Fibroblast of lung (primary cell): ENCODE data around the gene PKIB. TPM values are rescaled to one million over a fixed set of nuclear protein-coding genes. Genes with fewer than 3 reads are reported as not detected.
A peak's percentile ranks its signal among the peaks of the same experiment; 100 is the strongest.

ENCODE experiments used
- DNase-seq, 2 donors: peaks; one replicate each; pipeline versions ENCODE4 v3.0.0 to v3.0.0-alpha.2; 2010; ENCODE audit warnings: low read depth in 2 of 2
- H2AFZ ChIP-seq: 2 replicates; pipeline ENCODE4 v1.5.1; 2012; ENCODE audit warnings: low read length, control low read depth, inconsistent platforms
- H3K27ac ChIP-seq: 2 replicates; pipeline ENCODE4 v1.5.1; 2011; ENCODE audit warnings: low read length, control low read depth; ENCODE audit not compliant: insufficient read depth
- H3K27me3 ChIP-seq: 2 replicates; pipeline ENCODE4 v1.5.1; 2011; ENCODE audit warnings: mild to moderate bottlenecking, low read length; ENCODE audit not compliant: control insufficient read depth, insufficient read depth
- H3K36me3 ChIP-seq: 2 replicates; pipeline ENCODE4 v1.5.1; 2011; ENCODE audit warnings: low read length; ENCODE audit not compliant: control insufficient read depth, insufficient read depth
- H3K4me1 ChIP-seq: 2 replicates; pipeline ENCODE4 v1.5.1; 2011; ENCODE audit warnings: low read length; ENCODE audit not compliant: control insufficient read depth, insufficient read depth; ENCODE audit errors: extremely low read depth
- H3K4me2 ChIP-seq: 2 replicates; pipeline ENCODE4 v1.5.1; 2011; ENCODE audit warnings: low read length, control low read depth; ENCODE audit not compliant: insufficient read depth; ENCODE audit errors: extremely low read depth
- H3K4me3 ChIP-seq, 4 experiments: fragments of 200-600 bp in 1 of 4; sonication (generic) in 1 of 4; replicated peaks in 1 of 4; 2 replicates each; pipeline ENCODE4 v1.5.1; 2011 to 2016; ENCODE audit warnings: low read length in 4 of 4, low read depth in 3 of 4, mild to moderate bottlenecking in 3 of 4, control low read depth in 2 of 4, inconsistent platforms in 1 of 4, mixed read lengths in 1 of 4; ENCODE audit not compliant: insufficient read depth in 1 of 4; ENCODE audit errors: control extremely low read depth in 1 of 4
- H3K79me2 ChIP-seq: 2 replicates; pipeline ENCODE4 v1.5.1; 2012; ENCODE audit warnings: mild to moderate bottlenecking, low read length, inconsistent platforms; ENCODE audit not compliant: control insufficient read depth, insufficient read depth
- H3K9ac ChIP-seq: 2 replicates; pipeline ENCODE4 v1.5.1; 2011; ENCODE audit warnings: mild to moderate bottlenecking, low read length, control low read depth; ENCODE audit not compliant: insufficient read depth
- H3K9me3 ChIP-seq: 2 replicates; pipeline ENCODE4 v1.5.1; 2012; ENCODE audit warnings: low read depth, low read length; ENCODE audit not compliant: control insufficient read depth, insufficient read depth
- H4K20me1 ChIP-seq: 2 replicates; pipeline ENCODE4 v1.5.1; 2011; ENCODE audit warnings: low read length; ENCODE audit not compliant: control insufficient read depth, insufficient read depth; ENCODE audit errors: extremely low read depth
- CTCF ChIP-seq, 2 donors: IDR thresholded peaks in 1 of 2; conservative IDR thresholded peaks in 1 of 2; 1 replicate in 1 of 2; 2 replicates in 1 of 2; pipeline ENCODE4 v1.5.1; 2011 to 2012; ENCODE audit warnings: low read length in 2 of 2, control low read depth in 1 of 2, inconsistent platforms in 1 of 2, low read depth in 1 of 2, mild to moderate bottlenecking in 1 of 2
- EZH2 ChIP-seq: IDR thresholded peaks from 2 replicates; pipeline ENCODE4 v1.5.1; 2012; ENCODE audit warnings: low read length, control low read depth, mild to moderate bottlenecking; ENCODE audit errors: missing control alignments
- polyA plus RNA-seq, 2 donors: library from polyadenylated mRNA; depleted of rRNA in 1 of 2; stranded (reverse) in 1 of 2; unstranded in 1 of 2; fragments of >200 nt; gene quantifications; 2 replicates each; pipeline ENCODE4 v1.2.1, GENCODE V29; 2011 to 2012; ENCODE audit warnings: missing spikeins in 1 of 2
- total RNA-seq: library from RNA; depleted of rRNA; stranded (reverse); fragments of >200 nt; gene quantifications from 2 replicates; pipeline ENCODE4 v1.2.1, GENCODE V29; 2014

PKIB gene
- total and polyA plus RNA-seq, 2 donors (not counting 1 experiment from before 2014, with no cell fraction given), result 1.3 to 4.4 TPM

- Histone ChIP-seq H2AFZ (no peak overlapping the region), H3K27me3 (no peaks in the 10 kb centered on the region), H3K9ac (no peak overlapping the region), H3K4me1 (peaks cover 2% of the 10 kb centered on the region), H3K27ac (no peak overlapping the region), H3K4me3 (no peak overlapping the region), H3K79me2 (no peaks in the 10 kb centered on the region), H3K4me2 (no peak overlapping the region), H3K9me3 (no peaks in the 10 kb centered on the region), H3K36me3 (no peaks in the 10 kb centered on the region), H4K20me1 (no peaks in the 10 kb centered on the region)
- TF ChIP-seq EZH2 (no peak), CTCF (conservative IDR thresholded peaks at IDR 0.05 in 1 of 2, IDR thresholded peaks at IDR 0.05 in 1 of 2; ENCODE audit: low read depth in 1 of 2, low read length in 2 of 2) (no peak)
- DNase-seq, result peak; percentile 41 to 75
Observed at GRCh38 chr6:122712448-122713137, 102.4 kb downstream of the PKIB start.

GRCh38 chr6:122713138-122713537 is 102.9 kb downstream of the PKIB start:
- Histone ChIP-seq H2AFZ (no peak overlapping the region), H3K4me1 (peaks cover 2% of the 10 kb centered on the region), H3K4me3 (no peak overlapping the region), H3K27ac (no peak overlapping the region), H3K4me2 (no peak overlapping the region), H3K9me3 (no peaks in the 10 kb centered on the region), H3K36me3 (no peaks in the 10 kb centered on the region), H3K9ac (no peak overlapping the region), H4K20me1 (no peaks in the 10 kb centered on the region), H3K79me2 (no peaks in the 10 kb centered on the region), H3K27me3 (no peaks in the 10 kb centered on the region)
- TF ChIP-seq CTCF (conservative IDR thresholded peaks at IDR 0.05 in 1 of 2, IDR thresholded peaks at IDR 0.05 in 1 of 2; ENCODE audit: low read depth in 1 of 2, low read length in 2 of 2) (no peak), EZH2 (no peak)
- no peak for DNase-seq

- H2AFZ ChIP-seq, result no peak overlapping the region
- H3K79me2 ChIP-seq, result no peaks in the 10 kb centered on the region
- H3K4me3 ChIP-seq, result no peak overlapping the region
- H3K4me2 ChIP-seq, result no peak overlapping the region
- no peak for DNase-seq
- no peak overlapping the region for H3K27ac ChIP-seq
- H3K9me3 ChIP-seq, result no peaks in the 10 kb centered on the region
- no peaks in the 10 kb centered on the region for H3K27me3 ChIP-seq
- TF ChIP-seq CTCF (conservative IDR thresholded peaks at IDR 0.05 in 1 of 2, IDR thresholded peaks at IDR 0.05 in 1 of 2; ENCODE audit: low read depth in 1 of 2, low read length in 2 of 2) (no peak), EZH2 (no peak)
- no peak overlapping the region for H3K9ac ChIP-seq
- peaks cover 2% of the 10 kb centered on the region for H3K4me1 ChIP-seq
- H3K36me3 ChIP-seq, result no peaks in the 10 kb centered on the region
- no peaks in the 10 kb centered on the region for H4K20me1 ChIP-seq
Observed at GRCh38 chr6:122714059-122714458, 103.9 kb downstream of the PKIB start.
